ENCODE measurements around the gene SMS. TPM values are rescaled to one million over a fixed set of nuclear protein-coding genes. Genes with fewer than 3 reads are reported as not detected.

SMS gene
- total and polyA plus RNA-seq, 11 donors = 24.0 to 109 (median 50.2) TPM

DNA sequence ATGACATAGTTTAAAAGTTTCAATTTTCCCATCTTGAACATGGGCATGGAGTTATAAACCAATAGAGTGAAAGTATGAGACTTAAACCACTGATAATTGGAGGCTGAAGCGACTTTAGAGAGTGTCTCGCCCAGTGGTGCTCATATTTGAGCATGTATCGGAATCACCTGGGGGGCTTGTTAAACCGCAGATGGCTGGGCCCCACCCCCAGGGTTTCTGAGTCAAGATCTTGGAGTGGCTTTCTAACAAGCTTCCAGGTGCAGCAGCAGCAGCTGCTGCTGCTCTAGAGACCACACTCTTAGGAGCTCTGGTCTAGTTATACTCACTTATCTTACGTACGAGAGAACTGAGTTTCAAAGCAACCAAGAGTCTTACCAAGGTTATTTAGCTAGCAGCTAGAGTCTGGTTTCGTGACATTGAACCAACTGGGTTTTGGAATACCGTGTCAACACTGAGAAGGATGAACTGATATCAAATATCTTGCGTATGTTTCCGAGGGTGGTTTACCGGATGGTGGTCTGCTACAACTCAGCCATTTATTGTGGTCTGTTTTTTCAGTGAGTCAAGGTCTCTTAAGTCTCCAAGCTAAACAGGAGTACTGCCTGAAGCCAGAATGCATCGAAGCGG is 97.5 kb downstream of the SMS start:
- DNase-seq = no peak
- H3K27ac ChIP-seq = no peak overlapping the region
- no peaks in the 10 kb centered on the region for H3K36me3 ChIP-seq
- H3K4me1 ChIP-seq = no peaks in the 10 kb centered on the region
- no peak overlapping the region for H3K4me3 ChIP-seq
- TF ChIP-seq, protein P1, sequence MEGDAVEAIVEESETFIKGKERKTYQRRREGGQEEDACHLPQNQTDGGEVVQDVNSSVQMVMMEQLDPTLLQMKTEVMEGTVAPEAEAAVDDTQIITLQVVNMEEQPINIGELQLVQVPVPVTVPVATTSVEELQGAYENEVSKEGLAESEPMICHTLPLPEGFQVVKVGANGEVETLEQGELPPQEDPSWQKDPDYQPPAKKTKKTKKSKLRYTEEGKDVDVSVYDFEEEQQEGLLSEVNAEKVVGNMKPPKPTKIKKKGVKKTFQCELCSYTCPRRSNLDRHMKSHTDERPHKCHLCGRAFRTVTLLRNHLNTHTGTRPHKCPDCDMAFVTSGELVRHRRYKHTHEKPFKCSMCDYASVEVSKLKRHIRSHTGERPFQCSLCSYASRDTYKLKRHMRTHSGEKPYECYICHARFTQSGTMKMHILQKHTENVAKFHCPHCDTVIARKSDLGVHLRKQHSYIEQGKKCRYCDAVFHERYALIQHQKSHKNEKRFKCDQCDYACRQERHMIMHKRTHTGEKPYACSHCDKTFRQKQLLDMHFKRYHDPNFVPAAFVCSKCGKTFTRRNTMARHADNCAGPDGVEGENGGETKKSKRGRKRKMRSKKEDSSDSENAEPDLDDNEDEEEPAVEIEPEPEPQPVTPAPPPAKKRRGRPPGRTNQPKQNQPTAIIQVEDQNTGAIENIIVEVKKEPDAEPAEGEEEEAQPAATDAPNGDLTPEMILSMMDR (IDR thresholded peaks at IDR 0.05) = no peak
- TF ChIP-seq POLR2A (IDR thresholded peaks at IDR 0.05) = no peak
- 80 to 91% (median 87%) methylated on average over 13 of the region's 13 CpGs for WGBS, 4 donors
- no peaks in the 10 kb centered on the region for H3K27me3 ChIP-seq
- no peak for ATAC-seq
- intact Hi-C loops (cut with DNase I) = no loop called here
- no peaks in the 10 kb centered on the region for H3K9me3 ChIP-seq

DNA sequence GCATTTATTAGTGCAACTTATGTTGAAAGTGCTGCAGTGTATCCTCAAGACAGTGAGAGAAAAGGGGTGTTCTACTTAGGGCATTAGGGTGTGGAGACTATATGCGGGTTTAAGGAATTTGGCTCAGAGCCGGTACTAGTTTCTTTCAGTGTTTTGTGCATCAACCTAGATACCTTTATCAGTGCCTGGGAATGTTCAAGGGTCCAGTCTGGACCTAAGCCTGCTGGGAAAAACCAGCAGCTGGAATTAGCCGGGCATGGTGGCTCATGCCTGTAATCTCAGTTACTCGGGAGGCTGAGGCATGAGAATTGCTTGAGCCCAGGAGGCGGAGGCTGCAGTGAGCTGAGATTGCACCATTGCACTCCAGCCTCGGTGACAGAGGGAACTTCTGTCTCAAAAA is 99.0 kb downstream of the SMS start:
- no peaks in the 10 kb centered on the region for H3K4me1 ChIP-seq
- WGBS, 4 donors = 80 to 91% (median 86%) methylated on average over 6 of the region's 6 CpGs
- H3K27ac ChIP-seq = no peak overlapping the region
- ATAC-seq (no peak), DNase-seq (no peak)
- no peak overlapping the region for H3K4me3 ChIP-seq
- no peaks in the 10 kb centered on the region for H3K9me3 ChIP-seq
- peaks cover 0 to 3% (median 0%) of the 10 kb centered on the region in 9 donors for H3K27me3 ChIP-seq
- no peaks in the 10 kb centered on the region for H3K36me3 ChIP-seq
- intact Hi-C loops (cut with DNase I) = no loop called here
- TF ChIP-seq, protein P1 (IDR thresholded peaks at IDR 0.05) = no peak
- no peak for TF ChIP-seq POLR2A (IDR thresholded peaks at IDR 0.05)

DNA sequence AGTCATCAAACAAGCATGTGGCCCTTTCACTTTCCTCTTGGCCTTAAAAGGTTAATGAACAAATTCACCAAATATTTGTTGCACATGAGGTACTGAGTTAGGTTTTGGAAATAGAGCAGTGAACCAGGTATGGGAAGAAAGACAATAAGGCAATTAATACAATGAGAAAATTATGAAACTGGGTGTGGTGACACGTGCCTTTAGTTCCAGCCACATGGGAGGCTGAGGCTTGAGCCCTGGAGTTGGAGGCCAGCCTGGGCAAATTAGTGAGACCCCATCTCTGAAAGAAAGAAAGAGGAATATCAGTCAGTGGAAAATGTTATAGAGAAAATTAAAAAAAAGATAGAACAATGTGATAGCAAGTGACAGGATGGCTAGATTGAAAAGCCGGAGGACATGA is 99.7 kb downstream of the SMS start:
- no peak overlapping the region for H3K4me3 ChIP-seq
- no peak overlapping the region for H3K27ac ChIP-seq
- no peak for ATAC-seq
- no peaks in the 10 kb centered on the region for H3K4me1 ChIP-seq
- H3K9me3 ChIP-seq = no peaks in the 10 kb centered on the region
- 71 to 94% (median 88%) methylated on average over 2 of the region's 2 CpGs for WGBS, 4 donors
- H3K27me3 ChIP-seq = peaks cover 0 to 3% (median 0%) of the 10 kb centered on the region in 9 donors
- intact Hi-C loops (cut with DNase I) = no loop called here
- no peak for DNase-seq
- H3K36me3 ChIP-seq = no peaks in the 10 kb centered on the region
- TF ChIP-seq, protein P1 (IDR thresholded peaks at IDR 0.05) = no peak
- TF ChIP-seq POLR2A (IDR thresholded peaks at IDR 0.05) = no peak

DNA sequence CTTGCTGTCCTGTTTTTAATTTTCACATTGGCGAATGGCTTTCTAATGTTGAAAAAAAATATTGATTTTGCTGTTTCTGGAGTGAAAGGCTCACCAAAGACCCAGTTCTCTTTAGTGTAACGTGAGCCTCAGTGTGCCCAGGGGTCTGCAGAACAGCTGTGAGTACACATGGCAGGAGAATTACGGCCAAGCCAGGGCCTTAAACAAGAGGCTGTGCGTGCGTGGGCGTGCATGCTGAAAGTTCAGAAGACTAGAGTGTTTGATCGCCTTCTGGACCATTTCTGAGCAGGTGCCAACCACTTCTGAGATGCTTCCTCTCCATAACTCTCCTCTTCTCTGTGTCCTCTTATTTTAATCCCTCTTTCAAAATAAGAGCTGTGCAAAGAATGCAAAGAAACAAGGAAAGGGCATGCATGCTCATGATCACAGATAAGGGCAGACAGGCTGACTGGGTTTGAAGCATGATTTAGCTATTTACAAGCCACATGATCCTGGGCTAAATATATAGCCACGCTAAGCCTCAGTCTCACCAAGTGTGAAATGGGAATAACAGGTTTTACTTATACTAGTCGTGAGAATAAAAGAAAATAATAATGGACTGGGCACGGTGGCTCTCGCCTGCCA is 101.5 kb downstream of the SMS start:
- DNase-seq (no peak), ATAC-seq (no peak)
- no peaks in the 10 kb centered on the region for H3K9me3 ChIP-seq
- WGBS, 4 donors = 75 to 90% (median 80%) methylated on average over 11 of the region's 11 CpGs
- H3K36me3 ChIP-seq = no peaks in the 10 kb centered on the region
- peaks cover 0 to 3% (median 0%) of the 10 kb centered on the region in 9 donors for H3K27me3 ChIP-seq
- no peak overlapping the region for H3K4me3 ChIP-seq
- no peak for TF ChIP-seq POLR2A (IDR thresholded peaks at IDR 0.05)
- intact Hi-C loops (cut with DNase I) = no loop called here
- H3K27ac ChIP-seq = no peak overlapping the region
- H3K4me1 ChIP-seq = no peaks in the 10 kb centered on the region

Data from heart left ventricle (tissue), 16 donors.